ENCODE results near the gene DERL3.

Gene DERL3

DNA sequence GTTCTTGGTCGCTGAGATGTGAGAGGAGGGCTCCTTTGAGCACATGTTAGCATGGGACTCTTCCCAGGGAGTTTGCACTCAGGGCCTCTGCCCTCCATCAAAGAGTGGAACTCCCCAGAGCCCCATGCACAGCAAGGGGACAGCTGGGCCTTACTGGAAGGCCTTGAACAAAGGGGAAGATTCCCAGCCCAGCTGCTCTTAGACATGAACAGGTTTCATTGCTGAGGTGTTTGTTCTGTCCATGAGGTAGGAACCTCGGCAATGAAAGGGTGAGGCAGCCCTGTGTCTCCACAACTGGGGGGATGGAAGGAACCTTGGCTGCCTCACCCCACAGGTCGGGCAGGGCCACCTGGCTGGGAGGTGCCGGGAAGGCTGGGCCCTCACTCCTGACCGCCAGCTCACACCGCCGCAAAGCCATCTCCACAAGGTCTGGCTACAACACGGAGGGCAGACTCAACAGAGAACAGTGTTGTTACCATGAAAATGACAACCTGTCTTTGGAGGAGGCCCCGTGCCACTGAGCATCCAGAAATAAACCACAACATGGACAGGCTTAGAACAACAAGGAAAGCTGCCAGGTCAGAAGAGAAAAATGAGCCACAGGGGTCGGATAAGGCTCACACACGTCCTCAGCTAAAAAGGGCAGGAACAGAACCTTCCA is 3.2 kb downstream of the DERL3 start:
- no peak for TF ChIP-seq TAF1 (IDR thresholded peaks at IDR 0.05; ENCODE audit: borderline replicate concordance, insufficient read depth, low read length)
- TF ChIP-seq, protein P1, sequence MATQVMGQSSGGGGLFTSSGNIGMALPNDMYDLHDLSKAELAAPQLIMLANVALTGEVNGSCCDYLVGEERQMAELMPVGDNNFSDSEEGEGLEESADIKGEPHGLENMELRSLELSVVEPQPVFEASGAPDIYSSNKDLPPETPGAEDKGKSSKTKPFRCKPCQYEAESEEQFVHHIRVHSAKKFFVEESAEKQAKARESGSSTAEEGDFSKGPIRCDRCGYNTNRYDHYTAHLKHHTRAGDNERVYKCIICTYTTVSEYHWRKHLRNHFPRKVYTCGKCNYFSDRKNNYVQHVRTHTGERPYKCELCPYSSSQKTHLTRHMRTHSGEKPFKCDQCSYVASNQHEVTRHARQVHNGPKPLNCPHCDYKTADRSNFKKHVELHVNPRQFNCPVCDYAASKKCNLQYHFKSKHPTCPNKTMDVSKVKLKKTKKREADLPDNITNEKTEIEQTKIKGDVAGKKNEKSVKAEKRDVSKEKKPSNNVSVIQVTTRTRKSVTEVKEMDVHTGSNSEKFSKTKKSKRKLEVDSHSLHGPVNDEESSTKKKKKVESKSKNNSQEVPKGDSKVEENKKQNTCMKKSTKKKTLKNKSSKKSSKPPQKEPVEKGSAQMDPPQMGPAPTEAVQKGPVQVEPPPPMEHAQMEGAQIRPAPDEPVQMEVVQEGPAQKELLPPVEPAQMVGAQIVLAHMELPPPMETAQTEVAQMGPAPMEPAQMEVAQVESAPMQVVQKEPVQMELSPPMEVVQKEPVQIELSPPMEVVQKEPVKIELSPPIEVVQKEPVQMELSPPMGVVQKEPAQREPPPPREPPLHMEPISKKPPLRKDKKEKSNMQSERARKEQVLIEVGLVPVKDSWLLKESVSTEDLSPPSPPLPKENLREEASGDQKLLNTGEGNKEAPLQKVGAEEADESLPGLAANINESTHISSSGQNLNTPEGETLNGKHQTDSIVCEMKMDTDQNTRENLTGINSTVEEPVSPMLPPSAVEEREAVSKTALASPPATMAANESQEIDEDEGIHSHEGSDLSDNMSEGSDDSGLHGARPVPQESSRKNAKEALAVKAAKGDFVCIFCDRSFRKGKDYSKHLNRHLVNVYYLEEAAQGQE (IDR thresholded peaks at IDR 0.05; ENCODE audit: insufficient read depth in 1 of 2, low read depth in 2 of 2, low read length in 2 of 2): no peak
- no peak for TF ChIP-seq FOXP2 (optimal IDR thresholded peaks at IDR 0.05; ENCODE audit: borderline replicate concordance, extremely low read depth, extremely low read length, insufficient read depth)
- no peak for TF ChIP-seq SIN3A (IDR thresholded peaks at IDR 0.05; ENCODE audit: borderline replicate concordance, insufficient read depth, low read length)
- TF ChIP-seq POLR2AphosphoS5 (IDR thresholded peaks at IDR 0.05; ENCODE audit: low read depth, low read length): no peak

DNA sequence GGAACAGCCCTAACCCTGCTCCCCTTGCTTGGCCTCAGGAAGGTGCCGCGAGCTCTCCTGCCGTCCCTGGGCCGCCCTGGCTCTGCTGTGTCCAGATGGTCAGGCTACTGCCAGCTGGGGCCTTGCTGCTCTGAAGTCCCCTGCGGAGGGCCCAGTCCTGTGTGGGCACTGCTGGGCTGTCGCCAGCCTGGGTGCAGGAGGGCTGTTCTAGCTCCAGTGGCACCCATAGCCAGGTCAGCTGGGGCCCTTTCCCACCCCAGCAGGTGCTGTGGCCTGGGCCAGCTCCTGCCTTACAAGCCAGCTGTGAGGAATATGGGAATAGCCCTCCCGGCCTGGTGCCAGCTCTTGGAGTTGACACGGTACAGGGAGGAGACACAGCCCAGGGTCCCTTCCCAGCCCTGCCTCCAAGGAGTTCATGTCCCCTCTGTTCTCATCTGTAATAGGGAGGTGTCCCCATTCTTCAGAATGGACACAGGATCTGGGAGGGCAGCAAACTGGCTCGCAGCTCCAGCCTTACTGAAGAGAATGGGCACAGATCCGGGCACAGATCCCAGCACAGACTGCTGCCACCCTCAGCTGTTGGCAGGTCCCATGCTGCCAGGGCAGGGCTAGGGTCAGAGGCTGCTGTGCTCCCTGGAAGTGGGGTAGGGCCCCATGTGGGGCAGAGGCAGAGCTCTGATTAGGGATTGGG is 3.9 kb downstream of the DERL3 start:
- TF ChIP-seq SIN3A (IDR thresholded peaks at IDR 0.05; ENCODE audit: borderline replicate concordance, insufficient read depth, low read length) (no peak), TAF1 (IDR thresholded peaks at IDR 0.05; ENCODE audit: borderline replicate concordance, insufficient read depth, low read length) (no peak), POLR2AphosphoS5 (IDR thresholded peaks at IDR 0.05; ENCODE audit: low read depth, low read length) (no peak), FOXP2 (optimal IDR thresholded peaks at IDR 0.05; ENCODE audit: borderline replicate concordance, extremely low read depth, extremely low read length, insufficient read depth) (no peak)
- TF ChIP-seq, protein P1 (IDR thresholded peaks at IDR 0.05; ENCODE audit: insufficient read depth in 1 of 2, low read depth in 2 of 2, low read length in 2 of 2): no peak

- TF ChIP-seq POLR2AphosphoS5 (IDR thresholded peaks at IDR 0.05; ENCODE audit: low read depth, low read length) (no peak), TAF1 (IDR thresholded peaks at IDR 0.05; ENCODE audit: borderline replicate concordance, insufficient read depth, low read length) (no peak), SIN3A (IDR thresholded peaks at IDR 0.05; ENCODE audit: borderline replicate concordance, insufficient read depth, low read length) (no peak), FOXP2 (optimal IDR thresholded peaks at IDR 0.05; ENCODE audit: borderline replicate concordance, extremely low read depth, extremely low read length, insufficient read depth) (no peak)
- TF ChIP-seq, protein P1 (IDR thresholded peaks at IDR 0.05; ENCODE audit: insufficient read depth in 1 of 2, low read depth in 2 of 2, low read length in 2 of 2): no peak
These were observed 4.4 kb downstream of the DERL3 start for GRCh38 chr22:23834406-23834792.

DNA sequence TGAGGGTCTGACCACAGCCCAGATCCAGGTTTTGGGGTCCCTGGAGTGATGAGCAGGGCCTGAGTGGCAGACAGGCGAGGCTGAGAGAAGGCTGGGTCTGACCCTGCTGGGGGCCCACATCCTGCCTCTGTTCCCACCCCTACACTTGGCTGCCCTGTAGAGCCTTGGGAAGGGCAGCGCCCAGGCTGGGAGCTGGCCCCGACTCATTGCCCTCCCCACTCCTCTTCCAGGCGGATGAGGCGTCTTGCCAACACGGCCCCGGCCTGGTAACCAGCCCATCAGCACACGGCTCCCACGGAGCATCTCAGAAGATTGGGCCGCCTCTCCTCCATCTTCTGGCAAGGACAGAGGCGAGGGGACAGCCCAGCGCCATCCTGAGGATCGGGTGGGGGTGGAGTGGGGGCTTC is 4.9 kb downstream of the DERL3 start:
- TF ChIP-seq POLR2AphosphoS5 (IDR thresholded peaks at IDR 0.05; ENCODE audit: low read depth, low read length): no peak
- TF ChIP-seq FOXP2 (optimal IDR thresholded peaks at IDR 0.05; ENCODE audit: borderline replicate concordance, extremely low read depth, extremely low read length, insufficient read depth): no peak
- no peak for TF ChIP-seq SIN3A (IDR thresholded peaks at IDR 0.05; ENCODE audit: borderline replicate concordance, insufficient read depth, low read length)
- no peak for TF ChIP-seq TAF1 (IDR thresholded peaks at IDR 0.05; ENCODE audit: borderline replicate concordance, insufficient read depth, low read length)
- TF ChIP-seq, protein P1 (IDR thresholded peaks at IDR 0.05; ENCODE audit: insufficient read depth in 1 of 2, low read depth in 2 of 2, low read length in 2 of 2): no peak
